Upper lobe of left lung (tissue), 4 donors: Measurements from ENCODE around the gene PAWR.

Source experiments
- EP300 ChIP-seq, 4 donors: sonication (generic); formaldehyde crosslinking; IDR thresholded peaks; one replicate each; pipeline ENCODE4 v1.5.1; 2017; ENCODE audit warnings: antibody characterized with exemption in 4 of 4, control low read depth in 2 of 4
- POLR2A ChIP-seq, 4 donors: fragments of 450-650 bp; IDR thresholded peaks; one replicate each; pipeline ENCODE4 v1.5.1; 2016 to 2017; ENCODE audit warnings: antibody characterized with exemption in 4 of 4, mild to moderate bottlenecking in 2 of 4
- POLR2AphosphoS5 ChIP-seq, 2 donors: sonication (generic); formaldehyde crosslinking; IDR thresholded peaks; one replicate each; pipeline ENCODE4 v1.5.1; 2017; ENCODE audit warnings: antibody characterized with exemption in 2 of 2
- TF ChIP-seq, protein P1 (sequence below), 6 experiments: fragments of 450-650 bp in 4 of 6; fragments of 200-600 bp in 2 of 6; sonication (generic) in 2 of 6; IDR thresholded peaks; one replicate each; pipeline ENCODE4 v1.5.1; 2016 to 2019; ENCODE audit warnings: antibody characterized with exemption in 6 of 6

DNA sequence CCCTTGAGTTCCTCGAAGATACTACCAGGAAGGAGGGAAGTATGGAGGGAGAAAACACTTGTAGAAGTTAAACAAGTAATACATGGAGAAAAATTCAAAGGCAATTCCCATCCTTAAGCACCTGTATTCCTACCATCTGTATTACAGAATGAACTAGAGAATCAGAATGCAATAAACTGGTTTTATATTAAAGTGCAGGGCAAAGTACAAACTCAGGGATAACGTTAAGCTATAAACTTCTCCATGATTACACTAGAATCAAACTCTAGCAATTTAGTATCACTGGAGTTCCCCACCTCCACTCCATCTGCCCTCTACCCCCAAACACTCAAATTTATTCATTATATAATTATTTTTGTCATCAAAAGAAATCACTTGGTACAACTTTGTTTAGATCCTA, 13.1 kb downstream of the PAWR start:
- TF ChIP-seq POLR2A (IDR thresholded peaks at IDR 0.05) (no peak), POLR2AphosphoS5 (IDR thresholded peaks at IDR 0.05) (no peak), EP300 (IDR thresholded peaks at IDR 0.05) (no peak)
- TF ChIP-seq, protein P1, sequence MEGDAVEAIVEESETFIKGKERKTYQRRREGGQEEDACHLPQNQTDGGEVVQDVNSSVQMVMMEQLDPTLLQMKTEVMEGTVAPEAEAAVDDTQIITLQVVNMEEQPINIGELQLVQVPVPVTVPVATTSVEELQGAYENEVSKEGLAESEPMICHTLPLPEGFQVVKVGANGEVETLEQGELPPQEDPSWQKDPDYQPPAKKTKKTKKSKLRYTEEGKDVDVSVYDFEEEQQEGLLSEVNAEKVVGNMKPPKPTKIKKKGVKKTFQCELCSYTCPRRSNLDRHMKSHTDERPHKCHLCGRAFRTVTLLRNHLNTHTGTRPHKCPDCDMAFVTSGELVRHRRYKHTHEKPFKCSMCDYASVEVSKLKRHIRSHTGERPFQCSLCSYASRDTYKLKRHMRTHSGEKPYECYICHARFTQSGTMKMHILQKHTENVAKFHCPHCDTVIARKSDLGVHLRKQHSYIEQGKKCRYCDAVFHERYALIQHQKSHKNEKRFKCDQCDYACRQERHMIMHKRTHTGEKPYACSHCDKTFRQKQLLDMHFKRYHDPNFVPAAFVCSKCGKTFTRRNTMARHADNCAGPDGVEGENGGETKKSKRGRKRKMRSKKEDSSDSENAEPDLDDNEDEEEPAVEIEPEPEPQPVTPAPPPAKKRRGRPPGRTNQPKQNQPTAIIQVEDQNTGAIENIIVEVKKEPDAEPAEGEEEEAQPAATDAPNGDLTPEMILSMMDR (IDR thresholded peaks at IDR 0.05) = no peak
